MM.1S (cell line): Measurements from ENCODE around the gene MAP3K4.

Source experiments
- CTCF ChIP-seq: fragments of 300-600 bp; sonication (generic); IDR thresholded peaks from 2 replicates; pipeline ENCODE4 v1.5.1; 2016; ENCODE audit warnings: antibody characterized with exemption, low read length, mixed read lengths
- EZH2 ChIP-seq: fragments of 300-600 bp; sonication (generic); optimal IDR thresholded peaks from 2 replicates; pipeline ENCODE3; 2017; ENCODE audit warnings: low read depth, mild to moderate bottlenecking, antibody characterized with exemption, low read length, mixed read lengths

DNA sequence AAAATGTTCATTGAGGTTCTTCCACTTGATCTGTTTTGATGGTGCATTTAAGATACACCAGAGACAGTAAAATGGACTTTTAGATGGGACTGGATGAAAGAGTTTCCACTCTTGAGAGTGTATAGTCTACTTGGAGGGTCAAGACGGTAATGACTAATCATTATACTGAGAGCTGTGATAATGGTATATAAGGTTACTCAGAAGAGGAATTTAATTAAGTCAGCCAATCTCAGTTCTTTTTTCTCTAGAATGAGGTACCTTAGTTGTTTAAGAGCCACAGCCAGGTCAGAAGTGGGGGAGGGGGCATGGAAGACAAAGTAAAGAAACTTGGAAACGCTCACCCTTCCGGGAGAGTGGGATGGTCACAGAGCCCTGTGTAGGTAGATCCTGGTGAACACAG, 123.9 kb downstream of the MAP3K4 start:
- TF ChIP-seq CTCF (no peak), EZH2 (no peak)
